BLaER1 treated with 17β-estradiol and CSF1 and Interleukin-3, amounts not matched to agents 10 nM and 100 nM (cell line): ENCODE measurements around the gene CDHR4.
"Not testable (repeated sequence)": the region's sequence is repeated elsewhere in the genome, so short reads cannot be mapped to it uniquely, and the experiment has no call there.

Experiments
- H3K27ac ChIP-seq, 11 experiments: shearing (Covaris generic); formaldehyde crosslinking; 2 replicates each; pipeline ENCODE4 v1.8.1; 2022
- H3K27me3 ChIP-seq, 11 experiments: shearing (Covaris generic); formaldehyde crosslinking; 2 replicates each; pipeline ENCODE4 v1.8.1; 2022
- H3K36me3 ChIP-seq, 11 experiments: shearing (Covaris generic); formaldehyde crosslinking; 2 replicates each; pipeline ENCODE4 v1.8.1; 2022
- H3K4me1 ChIP-seq, 10 experiments: shearing (Covaris generic); formaldehyde crosslinking; 2 replicates each; pipeline ENCODE4 v1.8.1; 2022
- H3K4me2 ChIP-seq, 11 experiments: shearing (Covaris generic); formaldehyde crosslinking; 2 replicates each; pipeline ENCODE4 v1.8.1; 2022
- H3K4me3 ChIP-seq, 10 experiments: shearing (Covaris generic); formaldehyde crosslinking; 2 replicates each; pipeline ENCODE4 v1.8.1; 2022
- H3K9ac ChIP-seq, 11 experiments: shearing (Covaris generic); formaldehyde crosslinking; 2 replicates each; pipeline ENCODE4 v1.8.1; 2022
- H3K9me3 ChIP-seq, 11 experiments: shearing (Covaris generic); formaldehyde crosslinking; replicated peaks in 1 of 11; 2 replicates each; pipeline ENCODE4 v1.8.1; 2022
- H4K20me1 ChIP-seq, 11 experiments: shearing (Covaris generic); formaldehyde crosslinking; 2 replicates each; pipeline ENCODE4 v1.8.1; 2022
- Cebpa-rat ChIP-seq, 11 experiments: shearing (Covaris generic); IDR thresholded peaks; 2 replicates each; pipeline ENCODE4 v1.8.1; 2022

CDHR4 gene

GRCh38 chr3:49787182-49787464 is 12.6 kb downstream of the CDHR4 start:
- H3K4me1 ChIP-seq, result peaks cover 41 to 61% (median 47%) of the 10 kb centered on the region in 10 experiments
- peaks cover 24 to 32% (median 28%) of the 10 kb centered on the region in 11 experiments for H3K36me3 ChIP-seq
- peak overlapping the region in 9 of 10 experiments; percentile 77 to 98 (median 92); a peak in 18 of 20 replicates for H3K4me3 ChIP-seq
- peak overlapping the region; percentile 84 to 98 (median 91) for H3K4me2 ChIP-seq
- H3K9ac ChIP-seq, result peak overlapping the region; percentile 81 to 94 (median 90); a peak in 21 of 22 replicates
- peaks cover 7 to 34% (median 16%) of the 10 kb centered on the region in 11 experiments; a peak in 15 of 22 replicates for H4K20me1 ChIP-seq
- no peak for TF ChIP-seq Cebpa-rat (IDR thresholded peaks at IDR 0.05)
- H3K27me3 ChIP-seq, result no peaks in the 10 kb centered on the region
- peak overlapping the region; percentile 81 to 92 (median 88) for H3K27ac ChIP-seq
- H3K9me3 ChIP-seq, result no peaks in the 10 kb centered on the region

- Histone ChIP-seq H3K27me3 (no peaks in the 10 kb centered on the region), H3K36me3 (peaks cover 29 to 37% (median 34%) of the 10 kb centered on the region in 11 experiments), H3K9me3 (no peaks in the 10 kb centered on the region), H3K9ac (peak within 1 kb of the TSS; percentile 87 to 94 (median 90)), H3K4me3 (peak within 1 kb of the TSS; percentile 77 to 98 (median 91)), H3K4me2 (peak within 1 kb of the TSS; percentile 86 to 98 (median 93)), H3K4me1 (peaks cover 45 to 66% (median 50%) of the 10 kb centered on the region in 10 experiments), H3K27ac (peak within 1 kb of the TSS; percentile 81 to 92 (median 88)), H4K20me1 (peaks cover 7 to 40% (median 21%) of the 10 kb centered on the region in 11 experiments; a peak in 17 of 22 replicates)
- no peak for TF ChIP-seq Cebpa-rat (IDR thresholded peaks at IDR 0.05)
Measured at GRCh38 chr3:49786357-49787181, 13.1 kb downstream of the CDHR4 start, which contains the start of gene IP6K1. Gene IP6K1, minus strand, starts transcription at chr3:49786542. Its CDS starts 38,502 bp downstream, at chr3:49748040.

- Histone ChIP-seq H3K27ac (peak overlapping the region; percentile 79 to 92 (median 87)), H3K4me1 (peaks cover 44 to 67% (median 53%) of the 10 kb centered on the region in 10 experiments)
- no peak for TF ChIP-seq Cebpa-rat (IDR thresholded peaks at IDR 0.05)
Measured at GRCh38 chr3:49785565-49786356, 13.9 kb downstream of the CDHR4 start.

GRCh38 chr3:49782277-49782676 is 17.4 kb downstream of the CDHR4 start:
- peaks cover 44 to 80% (median 71%) of the 10 kb centered on the region in 11 experiments for H3K36me3 ChIP-seq
- H4K20me1 ChIP-seq, result peaks cover 39 to 83% (median 64%) of the 10 kb centered on the region in 11 experiments; a peak in 20 of 22 replicates
- H3K9ac ChIP-seq, H3K4me3 ChIP-seq, H3K27ac ChIP-seq, H3K27me3 ChIP-seq, H3K9me3 ChIP-seq: not testable (repeated sequence)
- 0 out of 22 replicates have a peak overlapping the region, but pooled peaks of 1 of the 11 experiments have one; percentile 16 for H3K4me2 ChIP-seq
- H3K4me1 ChIP-seq, result peaks cover 29 to 67% (median 41%) of the 10 kb centered on the region in 10 experiments

More at GRCh38 chr3:49785565-49786356, 13.9 kb downstream of the CDHR4 start:
- Histone ChIP-seq H4K20me1 (peaks cover 12 to 48% (median 29%) of the 10 kb centered on the region in 11 experiments; a peak in 18 of 22 replicates), H3K27me3 (no peaks in the 10 kb centered on the region), H3K36me3 (peaks cover 35 to 45% (median 39%) of the 10 kb centered on the region in 11 experiments), H3K4me2 (peak overlapping the region; percentile 76 to 97 (median 89)), H3K9me3 (no peaks in the 10 kb centered on the region), H3K9ac (peak overlapping the region; percentile 87 to 94 (median 90)), H3K4me3 (peak overlapping the region; percentile 77 to 98 (median 91))

GRCh38 chr3:49781415-49782199 is 18.1 kb downstream of the CDHR4 start:
- H3K27ac ChIP-seq, result no peak overlapping the region
- H4K20me1 ChIP-seq, result peaks cover 45 to 90% (median 71%) of the 10 kb centered on the region in 11 experiments; a peak in 20 of 22 replicates
- peaks cover 22 to 61% (median 34%) of the 10 kb centered on the region in 10 experiments for H3K4me1 ChIP-seq
- H3K4me3 ChIP-seq, result no peak overlapping the region
- peaks cover 51 to 87% (median 78%) of the 10 kb centered on the region in 11 experiments for H3K36me3 ChIP-seq
- H3K27me3 ChIP-seq, result no peaks in the 10 kb centered on the region
- H3K9me3 ChIP-seq, result no peaks in the 10 kb centered on the region
- peak overlapping the region in 7 of 11 experiments; percentile 3 to 41 (median 19); a peak in 1 of 22 replicates for H3K9ac ChIP-seq
- H3K4me2 ChIP-seq, result peak overlapping the region in 8 of 11 experiments; percentile 1 to 32 (median 16); a peak in 9 of 22 replicates
- no peak for TF ChIP-seq Cebpa-rat (IDR thresholded peaks at IDR 0.05)

GRCh38 chr3:49780975-49781365 is 18.7 kb downstream of the CDHR4 start:
- peaks cover 57 to 93% (median 84%) of the 10 kb centered on the region in 11 experiments for H3K36me3 ChIP-seq
- peak overlapping the region in 7 of 11 experiments; percentile 1 to 41 (median 16); a peak in 5 of 22 replicates for H3K9ac ChIP-seq
- H3K27ac ChIP-seq, H3K4me3 ChIP-seq, H3K27me3 ChIP-seq, H3K9me3 ChIP-seq: not testable (repeated sequence)
- H3K4me2 ChIP-seq, result peak overlapping the region in 6 of 11 experiments; percentile 22 to 39 (median 32); a peak in 11 of 22 replicates
- H4K20me1 ChIP-seq, result peaks cover 52 to 96% (median 77%) of the 10 kb centered on the region in 11 experiments; a peak in 20 of 22 replicates
- peaks cover 22 to 61% (median 34%) of the 10 kb centered on the region in 10 experiments for H3K4me1 ChIP-seq

- H4K20me1 ChIP-seq, result peaks cover 58 to 100% (median 84%) of the 10 kb centered on the region in 11 experiments; a peak in 21 of 22 replicates
- H3K27me3 ChIP-seq, result no peaks in the 10 kb centered on the region
- 0 out of 22 replicates have a peak overlapping the region, but pooled peaks of 1 of the 11 experiments have one; percentile 0 for H3K27ac ChIP-seq
- H3K4me3 ChIP-seq, result no peak overlapping the region
- H3K4me2 ChIP-seq, result peak overlapping the region in 6 of 11 experiments; percentile 7 to 39 (median 18); a peak in 10 of 22 replicates
- H3K9me3 ChIP-seq, result no peaks in the 10 kb centered on the region
- H3K9ac ChIP-seq, result peak overlapping the region in 6 of 11 experiments; percentile 1 to 25 (median 18); a peak in 7 of 22 replicates
- TF ChIP-seq Cebpa-rat (IDR thresholded peaks at IDR 0.05), result no peak
- peaks cover 64 to 100% (median 90%) of the 10 kb centered on the region in 11 experiments for H3K36me3 ChIP-seq
- H3K4me1 ChIP-seq, result peaks cover 21 to 60% (median 31%) of the 10 kb centered on the region in 10 experiments
Measured at GRCh38 chr3:49780080-49780974, 19.3 kb downstream of the CDHR4 start.
